Osteoblast (primary cell): ENCODE measurements around the gene PPM1A. TPM values are rescaled to one million over a fixed set of nuclear protein-coding genes. Genes with fewer than 3 reads are reported as not detected.

Experiments
- DNase-seq: peaks from one replicate; pipeline ENCODE4 v3.0.0; 2011; ENCODE audit warnings: low spot score, mixed read lengths; ENCODE audit not compliant: insufficient read length; ENCODE audit errors: missing footprints
- H2AFZ ChIP-seq: 2 replicates; pipeline ENCODE4 v1.6.0; 2011; ENCODE audit warnings: mild to moderate bottlenecking, low read length
- H3K27ac ChIP-seq: 2 replicates; pipeline ENCODE4 v1.5.1; 2011; ENCODE audit warnings: mild to moderate bottlenecking, low read depth, low read length, moderate library complexity
- H3K27me3 ChIP-seq: 2 replicates; pipeline ENCODE4 v1.6.0; 2012; ENCODE audit warnings: mild to moderate bottlenecking, control low read depth, inconsistent platforms, low read length, moderate library complexity; ENCODE audit not compliant: insufficient read depth
- H3K36me3 ChIP-seq: 2 replicates; pipeline ENCODE4 v1.5.1; 2011; ENCODE audit warnings: mild to moderate bottlenecking, low read length, control low read depth, moderate library complexity; ENCODE audit not compliant: insufficient read depth
- H3K4me1 ChIP-seq: 2 replicates; pipeline ENCODE4 v1.5.1; 2011; ENCODE audit warnings: mild to moderate bottlenecking, low read length, control low read depth, moderate library complexity; ENCODE audit not compliant: insufficient read depth
- H3K4me2 ChIP-seq: 2 replicates; pipeline ENCODE4 v1.6.0; 2011; ENCODE audit warnings: mild to moderate bottlenecking, low read length; ENCODE audit not compliant: insufficient read depth
- H3K4me3 ChIP-seq: fragments of 200-600 bp; sonication (generic); 3 replicates; pipeline ENCODE4 v1.5.1; 2012; ENCODE audit warnings: mild to moderate bottlenecking, low read length, inconsistent platforms; ENCODE audit not compliant: insufficient read depth
- H3K79me2 ChIP-seq: 2 replicates; pipeline ENCODE4 v1.6.0; 2012; ENCODE audit warnings: mild to moderate bottlenecking, low read length, control low read depth, inconsistent platforms; ENCODE audit not compliant: insufficient read depth
- H3K9me3 ChIP-seq: 2 replicates; pipeline ENCODE4 v1.5.1; 2011; ENCODE audit warnings: low read depth, low read length, control low read depth
- H4K20me1 ChIP-seq: 2 replicates; pipeline ENCODE4 v1.6.0; 2012; ENCODE audit warnings: mild to moderate bottlenecking, low read length, control low read depth; ENCODE audit not compliant: insufficient read depth
- CTCF ChIP-seq: IDR thresholded peaks from 2 replicates; pipeline ENCODE4 v1.5.1; 2011; ENCODE audit warnings: mild to moderate bottlenecking, low read depth, low read length, moderate library complexity; ENCODE audit errors: extremely low read depth
- total RNA-seq: library from RNA; depleted of rRNA; stranded (reverse); fragments of >200 nt; gene quantifications from 2 replicates; pipeline ENCODE4 v1.2.3, GENCODE V29; 2012

PPM1A gene
- total RNA-seq, 1 donor = 36.6 TPM

GRCh38 chr14:60346706-60347105, 97.7 kb downstream of the PPM1A start:
- H3K79me2 ChIP-seq = no peaks in the 10 kb centered on the region
- H3K4me1 ChIP-seq = no peaks in the 10 kb centered on the region
- H2AFZ ChIP-seq = peak overlapping the region; percentile 69
- H3K27me3 ChIP-seq = no peaks in the 10 kb centered on the region
- H3K27ac ChIP-seq = no peak overlapping the region
- no peak for TF ChIP-seq CTCF
- H3K4me3 ChIP-seq = no peak overlapping the region
- no peak overlapping the region for H3K4me2 ChIP-seq
- no peaks in the 10 kb centered on the region for H3K9me3 ChIP-seq
- no peaks in the 10 kb centered on the region for H4K20me1 ChIP-seq
- H3K36me3 ChIP-seq = no peaks in the 10 kb centered on the region
- DNase-seq = no peak

GRCh38 chr14:60348211-60348610, 99.2 kb downstream of the PPM1A start:
- no peak overlapping the region for H3K27ac ChIP-seq
- H3K4me2 ChIP-seq = no peak overlapping the region
- H3K36me3 ChIP-seq = no peaks in the 10 kb centered on the region
- no peaks in the 10 kb centered on the region for H3K9me3 ChIP-seq
- TF ChIP-seq CTCF = no peak
- no peak for DNase-seq
- no peaks in the 10 kb centered on the region for H3K79me2 ChIP-seq
- no peaks in the 10 kb centered on the region for H4K20me1 ChIP-seq
- H2AFZ ChIP-seq = no peak overlapping the region
- H3K4me3 ChIP-seq = no peak overlapping the region
- no peaks in the 10 kb centered on the region for H3K4me1 ChIP-seq
- H3K27me3 ChIP-seq = no peaks in the 10 kb centered on the region

Other genes with a start within 250 kb of the PPM1A start
- 86.3 and 101 TPM in 2 replicates for gene PCNX4, start 157.3 kb upstream of the PPM1A start, total RNA-seq
- 52.5 and 66.6 TPM in 2 replicates for gene DHRS7, start 83.8 kb upstream of the PPM1A start, total RNA-seq
- gene C14orf39, start 236.8 kb downstream of the PPM1A start, total RNA-seq = 0.29 and 0.72 TPM in 2 replicates